ENCODE results near the gene RPL31.

DNA sequence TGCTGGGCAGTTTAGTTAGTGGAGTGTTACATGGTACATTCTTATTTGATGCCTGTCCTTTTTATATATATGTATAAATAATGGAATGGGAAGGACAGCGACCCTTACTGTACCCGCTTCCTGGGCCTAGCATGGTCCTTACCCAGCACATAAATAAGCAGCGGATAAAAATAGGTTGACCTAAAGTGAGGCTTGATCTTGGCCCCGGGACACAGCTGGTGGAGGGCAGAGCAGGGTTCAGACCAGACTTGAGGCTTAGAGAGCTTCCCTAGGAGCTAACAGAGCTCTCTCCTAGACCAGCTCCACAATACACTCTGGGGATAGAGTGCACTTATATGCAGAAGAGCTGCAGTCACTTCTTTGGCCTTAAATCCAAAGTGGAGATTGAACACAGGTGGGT is 46.9 kb upstream of the RPL31 start:
- TF ChIP-seq, protein P1, sequence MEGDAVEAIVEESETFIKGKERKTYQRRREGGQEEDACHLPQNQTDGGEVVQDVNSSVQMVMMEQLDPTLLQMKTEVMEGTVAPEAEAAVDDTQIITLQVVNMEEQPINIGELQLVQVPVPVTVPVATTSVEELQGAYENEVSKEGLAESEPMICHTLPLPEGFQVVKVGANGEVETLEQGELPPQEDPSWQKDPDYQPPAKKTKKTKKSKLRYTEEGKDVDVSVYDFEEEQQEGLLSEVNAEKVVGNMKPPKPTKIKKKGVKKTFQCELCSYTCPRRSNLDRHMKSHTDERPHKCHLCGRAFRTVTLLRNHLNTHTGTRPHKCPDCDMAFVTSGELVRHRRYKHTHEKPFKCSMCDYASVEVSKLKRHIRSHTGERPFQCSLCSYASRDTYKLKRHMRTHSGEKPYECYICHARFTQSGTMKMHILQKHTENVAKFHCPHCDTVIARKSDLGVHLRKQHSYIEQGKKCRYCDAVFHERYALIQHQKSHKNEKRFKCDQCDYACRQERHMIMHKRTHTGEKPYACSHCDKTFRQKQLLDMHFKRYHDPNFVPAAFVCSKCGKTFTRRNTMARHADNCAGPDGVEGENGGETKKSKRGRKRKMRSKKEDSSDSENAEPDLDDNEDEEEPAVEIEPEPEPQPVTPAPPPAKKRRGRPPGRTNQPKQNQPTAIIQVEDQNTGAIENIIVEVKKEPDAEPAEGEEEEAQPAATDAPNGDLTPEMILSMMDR (IDR thresholded peaks at IDR 0.05; ENCODE audit: insufficient read depth, low read depth, low read length), result no peak
- TF ChIP-seq EZH2 (IDR thresholded peaks at IDR 0.05; ENCODE audit: insufficient read depth, low read length), result no peak
